ENCODE results near the gene BMI1. TPM values are rescaled to one million over a fixed set of nuclear protein-coding genes. Genes with fewer than 3 reads are reported as not detected.

Gene BMI1
- total and polyA plus RNA-seq, 4 donors = 13.2 to 28.7 (median 19.5) TPM

DNA sequence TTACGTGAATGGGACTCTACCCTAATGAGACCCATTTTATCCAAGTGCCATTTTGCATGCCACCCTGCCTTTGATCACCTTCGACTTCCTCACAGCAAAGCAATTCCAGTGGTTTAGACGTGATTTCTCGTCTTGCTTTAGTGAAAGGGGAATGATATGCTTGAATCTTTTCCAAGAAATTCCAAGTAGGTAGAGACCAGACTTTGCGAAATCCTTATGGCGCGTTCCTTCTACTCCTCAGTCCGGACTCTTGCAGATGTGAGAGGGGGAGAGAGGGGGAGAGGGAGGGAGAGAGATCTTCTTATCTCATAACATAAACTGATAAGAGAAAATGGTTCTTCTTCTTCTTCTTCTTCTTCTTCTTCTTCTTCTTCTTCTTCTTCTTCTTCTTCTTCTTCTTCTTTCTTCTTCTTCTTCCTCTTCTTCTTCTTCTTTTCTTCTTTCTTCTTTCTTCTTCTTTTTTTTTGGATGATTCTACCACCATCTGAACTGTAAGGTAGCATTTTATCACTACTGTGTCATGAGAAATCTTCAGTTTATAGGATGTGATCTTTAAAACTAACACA is 25.3 kb downstream of the BMI1 start:
- no peak overlapping the region for H3K27ac ChIP-seq (ENCODE audit: low read depth in 1 of 2, low read length in 2 of 2)
- H3K9ac ChIP-seq (ENCODE audit: low read depth in 1 of 2, low read length in 2 of 2) = no peak overlapping the region
- 29% methylated on average over 8 of the region's 8 CpGs for WGBS
- TF ChIP-seq TAF1 (conservative IDR thresholded peaks at IDR 0.05) (no peak), YY1 (IDR thresholded peaks at IDR 0.05) (no peak), RAD21 (IDR thresholded peaks at IDR 0.05) (no peak), FOXA2 (IDR thresholded peaks at IDR 0.05) (no peak), NR2F2 (IDR thresholded peaks at IDR 0.05) (no peak), GABPA (IDR thresholded peaks at IDR 0.05 in 1 of 2, conservative IDR thresholded peaks at IDR 0.05 in 1 of 2) (no peak), SP1 (IDR thresholded peaks at IDR 0.05) (no peak), HNF4A (conservative IDR thresholded peaks at IDR 0.05) (no peak), HNF4G (IDR thresholded peaks at IDR 0.05) (no peak), FOXA1 (IDR thresholded peaks at IDR 0.05) (no peak), EGR1 (IDR thresholded peaks at IDR 0.05; ENCODE audit: low read depth in 2 of 2) (no peak), RXRA (IDR thresholded peaks at IDR 0.05) (no peak), JUND (IDR thresholded peaks at IDR 0.05) (no peak)
- TF ChIP-seq, protein P1, sequence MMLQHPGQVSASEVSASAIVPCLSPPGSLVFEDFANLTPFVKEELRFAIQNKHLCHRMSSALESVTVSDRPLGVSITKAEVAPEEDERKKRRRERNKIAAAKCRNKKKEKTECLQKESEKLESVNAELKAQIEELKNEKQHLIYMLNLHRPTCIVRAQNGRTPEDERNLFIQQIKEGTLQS (IDR thresholded peaks at IDR 0.05) = no peak
- TF ChIP-seq, protein P2, sequence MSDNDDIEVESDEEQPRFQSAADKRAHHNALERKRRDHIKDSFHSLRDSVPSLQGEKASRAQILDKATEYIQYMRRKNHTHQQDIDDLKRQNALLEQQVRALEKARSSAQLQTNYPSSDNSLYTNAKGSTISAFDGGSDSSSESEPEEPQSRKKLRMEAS (IDR thresholded peaks at IDR 0.05) = no peak
- TF ChIP-seq, protein P3, sequence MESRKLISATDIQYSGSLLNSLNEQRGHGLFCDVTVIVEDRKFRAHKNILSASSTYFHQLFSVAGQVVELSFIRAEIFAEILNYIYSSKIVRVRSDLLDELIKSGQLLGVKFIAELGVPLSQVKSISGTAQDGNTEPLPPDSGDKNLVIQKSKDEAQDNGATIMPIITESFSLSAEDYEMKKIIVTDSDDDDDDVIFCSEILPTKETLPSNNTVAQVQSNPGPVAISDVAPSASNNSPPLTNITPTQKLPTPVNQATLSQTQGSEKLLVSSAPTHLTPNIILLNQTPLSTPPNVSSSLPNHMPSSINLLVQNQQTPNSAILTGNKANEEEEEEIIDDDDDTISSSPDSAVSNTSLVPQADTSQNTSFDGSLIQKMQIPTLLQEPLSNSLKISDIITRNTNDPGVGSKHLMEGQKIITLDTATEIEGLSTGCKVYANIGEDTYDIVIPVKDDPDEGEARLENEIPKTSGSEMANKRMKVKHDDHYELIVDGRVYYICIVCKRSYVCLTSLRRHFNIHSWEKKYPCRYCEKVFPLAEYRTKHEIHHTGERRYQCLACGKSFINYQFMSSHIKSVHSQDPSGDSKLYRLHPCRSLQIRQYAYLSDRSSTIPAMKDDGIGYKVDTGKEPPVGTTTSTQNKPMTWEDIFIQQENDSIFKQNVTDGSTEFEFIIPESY (IDR thresholded peaks at IDR 0.05) = no peak
- TF ChIP-seq, protein P4, sequence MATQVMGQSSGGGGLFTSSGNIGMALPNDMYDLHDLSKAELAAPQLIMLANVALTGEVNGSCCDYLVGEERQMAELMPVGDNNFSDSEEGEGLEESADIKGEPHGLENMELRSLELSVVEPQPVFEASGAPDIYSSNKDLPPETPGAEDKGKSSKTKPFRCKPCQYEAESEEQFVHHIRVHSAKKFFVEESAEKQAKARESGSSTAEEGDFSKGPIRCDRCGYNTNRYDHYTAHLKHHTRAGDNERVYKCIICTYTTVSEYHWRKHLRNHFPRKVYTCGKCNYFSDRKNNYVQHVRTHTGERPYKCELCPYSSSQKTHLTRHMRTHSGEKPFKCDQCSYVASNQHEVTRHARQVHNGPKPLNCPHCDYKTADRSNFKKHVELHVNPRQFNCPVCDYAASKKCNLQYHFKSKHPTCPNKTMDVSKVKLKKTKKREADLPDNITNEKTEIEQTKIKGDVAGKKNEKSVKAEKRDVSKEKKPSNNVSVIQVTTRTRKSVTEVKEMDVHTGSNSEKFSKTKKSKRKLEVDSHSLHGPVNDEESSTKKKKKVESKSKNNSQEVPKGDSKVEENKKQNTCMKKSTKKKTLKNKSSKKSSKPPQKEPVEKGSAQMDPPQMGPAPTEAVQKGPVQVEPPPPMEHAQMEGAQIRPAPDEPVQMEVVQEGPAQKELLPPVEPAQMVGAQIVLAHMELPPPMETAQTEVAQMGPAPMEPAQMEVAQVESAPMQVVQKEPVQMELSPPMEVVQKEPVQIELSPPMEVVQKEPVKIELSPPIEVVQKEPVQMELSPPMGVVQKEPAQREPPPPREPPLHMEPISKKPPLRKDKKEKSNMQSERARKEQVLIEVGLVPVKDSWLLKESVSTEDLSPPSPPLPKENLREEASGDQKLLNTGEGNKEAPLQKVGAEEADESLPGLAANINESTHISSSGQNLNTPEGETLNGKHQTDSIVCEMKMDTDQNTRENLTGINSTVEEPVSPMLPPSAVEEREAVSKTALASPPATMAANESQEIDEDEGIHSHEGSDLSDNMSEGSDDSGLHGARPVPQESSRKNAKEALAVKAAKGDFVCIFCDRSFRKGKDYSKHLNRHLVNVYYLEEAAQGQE (IDR thresholded peaks at IDR 0.05) = no peak
- TF ChIP-seq, protein P5, sequence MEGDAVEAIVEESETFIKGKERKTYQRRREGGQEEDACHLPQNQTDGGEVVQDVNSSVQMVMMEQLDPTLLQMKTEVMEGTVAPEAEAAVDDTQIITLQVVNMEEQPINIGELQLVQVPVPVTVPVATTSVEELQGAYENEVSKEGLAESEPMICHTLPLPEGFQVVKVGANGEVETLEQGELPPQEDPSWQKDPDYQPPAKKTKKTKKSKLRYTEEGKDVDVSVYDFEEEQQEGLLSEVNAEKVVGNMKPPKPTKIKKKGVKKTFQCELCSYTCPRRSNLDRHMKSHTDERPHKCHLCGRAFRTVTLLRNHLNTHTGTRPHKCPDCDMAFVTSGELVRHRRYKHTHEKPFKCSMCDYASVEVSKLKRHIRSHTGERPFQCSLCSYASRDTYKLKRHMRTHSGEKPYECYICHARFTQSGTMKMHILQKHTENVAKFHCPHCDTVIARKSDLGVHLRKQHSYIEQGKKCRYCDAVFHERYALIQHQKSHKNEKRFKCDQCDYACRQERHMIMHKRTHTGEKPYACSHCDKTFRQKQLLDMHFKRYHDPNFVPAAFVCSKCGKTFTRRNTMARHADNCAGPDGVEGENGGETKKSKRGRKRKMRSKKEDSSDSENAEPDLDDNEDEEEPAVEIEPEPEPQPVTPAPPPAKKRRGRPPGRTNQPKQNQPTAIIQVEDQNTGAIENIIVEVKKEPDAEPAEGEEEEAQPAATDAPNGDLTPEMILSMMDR (IDR thresholded peaks at IDR 0.05; ENCODE audit: low read depth, low read length, missing input control) = no peak
- peaks cover 4 to 32% (median 14%) of the 10 kb centered on the region in 4 donors for H3K27me3 ChIP-seq (ENCODE audit: control insufficient read depth in 4 of 4, insufficient read depth in 4 of 4, low read length in 3 of 4)
- H3K4me1 ChIP-seq (ENCODE audit: control insufficient read depth in 4 of 4, insufficient read depth in 4 of 4, low read length in 3 of 4) = peaks cover 0 to 9% (median 5%) of the 10 kb centered on the region in 4 donors
- peaks cover 0 to 5% (median 3%) of the 10 kb centered on the region in 4 donors for H3K9me3 ChIP-seq (ENCODE audit: control insufficient read depth in 4 of 4, low read length in 3 of 4)
- H3K4me3 ChIP-seq (ENCODE audit: low read depth in 1 of 3, low read length in 3 of 3) = no peak overlapping the region
- DNase-seq (ENCODE audit: low spot score) = no peak
- no peaks in the 10 kb centered on the region for H3K36me3 ChIP-seq (ENCODE audit: control insufficient read depth in 4 of 4, insufficient read depth in 3 of 4, low read depth in 1 of 4, low read length in 3 of 4)
